ENCODE data around the gene PRR22.

- TF ChIP-seq EP300 (conservative IDR thresholded peaks at IDR 0.05; ENCODE audit: poor library complexity, severe bottlenecking) (no peak), POLR2AphosphoS5 (IDR thresholded peaks at IDR 0.05) (no peak), RAD21 (conservative IDR thresholded peaks at IDR 0.05) (no peak), CTCF (IDR thresholded peaks at IDR 0.05; ENCODE audit: poor library complexity, severe bottlenecking) (no peak), TAF1 (IDR thresholded peaks at IDR 0.05; ENCODE audit: low read depth) (no peak), EZH2 (IDR thresholded peaks at IDR 0.05; ENCODE audit: borderline replicate concordance, insufficient read depth, low read length, poor library complexity, severe bottlenecking) (no peak), SMC3 (conservative IDR thresholded peaks at IDR 0.05; ENCODE audit: poor library complexity) (no peak)
Observed at GRCh38 chr19:5832061-5832460, 47.5 kb upstream of the PRR22 start.

Measured in neural cell (in vitro differentiated cells).